Measurements from ENCODE around the gene DST.

DST gene

GRCh38 chr6:56433119-56433518 lies 209.6 kb downstream of the DST start:
- no peak for DNase-seq (ENCODE audit: low read depth)

- no peak for DNase-seq (ENCODE audit: low read depth)
These were observed 210.5 kb downstream of the DST start for GRCh38 chr6:56432194-56432593.

GRCh38 chr6:56430629-56431600 lies 211.8 kb downstream of the DST start:
- DNase-seq (ENCODE audit: low read depth): no peak

DNA sequence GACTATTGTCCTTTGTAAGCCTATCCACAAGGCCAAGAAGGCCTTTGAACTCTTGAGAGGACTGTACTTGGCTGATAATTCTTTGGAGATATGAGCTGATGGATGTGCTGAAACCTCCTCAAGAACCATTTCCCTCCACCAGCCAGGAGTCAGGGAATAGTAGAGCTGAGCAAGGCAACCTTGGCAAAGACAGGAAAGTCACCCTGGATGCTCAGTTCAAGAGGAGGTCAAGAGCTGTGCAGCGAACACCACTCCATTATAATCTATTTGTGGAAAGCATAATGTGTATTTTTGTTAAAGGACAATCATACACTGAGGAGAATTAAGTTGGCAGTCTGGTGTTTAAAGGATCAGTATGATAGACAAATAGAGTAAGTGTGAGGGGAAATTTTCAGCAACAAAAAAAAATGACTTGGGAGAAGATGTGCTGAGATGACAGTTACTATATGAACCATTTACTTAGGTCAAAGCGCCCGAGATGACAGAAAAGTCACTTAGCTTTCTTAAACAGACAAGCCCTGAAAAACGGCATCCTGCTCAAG lies 218.1 kb downstream of the DST start:
- DNase-seq (ENCODE audit: low read depth): no peak

DNA sequence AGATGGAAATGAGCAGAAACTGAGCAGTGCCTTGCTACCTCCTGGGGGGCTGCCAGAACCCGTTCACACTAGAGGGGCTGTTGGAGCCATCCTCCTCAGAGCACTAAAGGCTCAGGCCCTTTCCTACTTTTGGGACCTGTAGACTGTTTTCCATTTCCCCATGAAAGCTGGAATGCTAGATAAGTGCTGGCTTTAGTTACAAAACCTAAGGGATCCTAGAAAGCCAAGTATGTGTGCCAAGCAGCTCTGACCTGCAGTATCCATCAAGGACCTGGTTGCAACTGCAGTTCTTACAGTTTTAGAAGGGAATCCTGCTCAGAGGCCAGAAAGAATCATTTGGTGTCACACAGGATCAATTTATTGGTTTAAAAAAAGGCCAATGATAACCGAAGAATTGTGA lies 218.6 kb downstream of the DST start:
- DNase-seq (ENCODE audit: low read depth): no peak

DNA sequence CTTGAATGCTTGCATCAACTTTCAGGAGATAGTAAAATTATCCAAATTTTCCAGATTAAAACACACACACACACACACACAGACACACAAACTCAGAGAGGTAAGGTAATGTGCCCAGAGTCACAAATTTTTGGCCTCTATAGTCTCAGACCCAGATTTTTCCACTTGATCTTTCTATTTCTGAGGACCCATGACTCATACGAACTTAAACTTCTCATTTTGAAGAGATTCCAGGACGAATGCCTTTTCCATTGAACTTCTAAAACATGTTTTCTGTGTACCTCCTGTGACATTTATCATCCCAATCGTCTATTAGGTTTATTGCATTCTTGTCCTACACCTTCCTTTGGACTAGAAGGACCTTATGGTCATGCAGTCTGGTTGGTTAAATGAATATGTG lies 222.4 kb downstream of the DST start:
- DNase-seq (ENCODE audit: low read depth): no peak

DNA sequence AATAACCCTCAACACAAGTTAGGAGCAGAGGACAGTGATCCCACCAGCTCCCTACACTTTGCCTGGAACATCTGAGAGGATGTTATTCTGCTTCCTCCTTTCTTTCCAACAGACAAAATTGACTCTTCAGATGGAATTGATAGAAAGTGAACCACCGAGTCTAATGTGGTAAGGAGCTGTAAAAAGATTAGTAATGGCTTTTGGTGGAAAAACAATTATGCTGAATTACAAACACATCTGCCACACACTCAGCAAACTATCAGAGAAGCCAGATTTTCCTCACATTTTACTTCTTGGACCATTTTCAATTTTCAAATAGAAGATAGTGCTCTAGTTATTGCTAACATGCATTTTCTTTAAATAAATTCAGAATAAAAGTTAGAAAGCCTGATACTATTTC lies 223.5 kb downstream of the DST start:
- DNase-seq (ENCODE audit: low read depth): no peak

GRCh38 chr6:56417823-56418222 lies 224.9 kb downstream of the DST start:
- no peak for DNase-seq (ENCODE audit: low read depth)

DNA sequence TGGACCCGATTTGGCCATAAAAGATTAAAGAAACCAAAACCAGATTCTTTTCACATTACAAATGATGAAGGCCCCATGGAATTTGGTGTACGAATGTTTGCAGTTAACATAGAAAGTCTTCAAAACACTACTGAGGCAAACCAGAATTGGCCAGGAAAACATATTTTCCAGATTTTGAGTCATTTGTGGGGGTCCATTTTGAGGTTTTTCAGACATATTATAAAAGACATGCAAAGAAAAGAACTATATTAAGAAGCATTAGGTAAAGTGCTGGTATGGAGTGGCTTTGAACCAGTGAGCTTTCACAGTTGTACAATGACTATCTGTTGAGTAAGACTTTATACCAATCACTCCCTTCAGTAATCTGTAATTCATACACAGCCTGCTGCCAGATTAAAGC lies 226.4 kb downstream of the DST start:
- no peak for DNase-seq (ENCODE audit: low read depth)

DNA sequence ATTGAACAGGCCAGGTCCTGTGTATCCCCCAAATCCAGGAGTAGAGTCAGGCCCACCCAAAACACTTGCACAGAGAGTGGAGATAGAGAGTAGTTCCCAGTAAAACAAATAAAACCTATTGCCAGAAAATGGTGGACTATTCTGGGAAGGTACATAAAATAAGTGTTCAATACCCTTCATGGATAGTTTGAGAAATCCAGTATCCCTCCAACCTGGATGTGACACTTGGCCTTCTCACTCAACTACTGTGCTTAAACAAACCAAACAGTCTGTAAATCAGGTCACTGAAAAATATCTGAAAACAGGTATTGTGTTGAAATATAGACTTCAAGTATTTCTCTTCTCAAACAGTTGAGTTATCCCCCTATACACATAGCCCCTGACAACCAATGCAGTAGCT lies 233.7 kb downstream of the DST start:
- no peak for DNase-seq (ENCODE audit: low read depth)
